ENCODE results near the gene SERPIND1.

SERPIND1 gene

GRCh38 chr22:20781272-20781990 lies 7.5 kb downstream of the SERPIND1 start:
- H3K4me3 ChIP-seq (ENCODE audit: low read depth, low read length), result no peak overlapping the region
- no peak for TF ChIP-seq ZNF169 (tag by site-specific recombination; IDR thresholded peaks at IDR 0.05)
- no peak for TF ChIP-seq ZNF48 (tag by site-specific recombination; IDR thresholded peaks at IDR 0.05)
- TF ChIP-seq ZXDB (tag by site-specific recombination; IDR thresholded peaks at IDR 0.05), result no peak
- no peak for TF ChIP-seq ZNF76 (tag by site-specific recombination; IDR thresholded peaks at IDR 0.05; ENCODE audit: borderline replicate concordance, low read depth)
- TF ChIP-seq, protein P1, sequence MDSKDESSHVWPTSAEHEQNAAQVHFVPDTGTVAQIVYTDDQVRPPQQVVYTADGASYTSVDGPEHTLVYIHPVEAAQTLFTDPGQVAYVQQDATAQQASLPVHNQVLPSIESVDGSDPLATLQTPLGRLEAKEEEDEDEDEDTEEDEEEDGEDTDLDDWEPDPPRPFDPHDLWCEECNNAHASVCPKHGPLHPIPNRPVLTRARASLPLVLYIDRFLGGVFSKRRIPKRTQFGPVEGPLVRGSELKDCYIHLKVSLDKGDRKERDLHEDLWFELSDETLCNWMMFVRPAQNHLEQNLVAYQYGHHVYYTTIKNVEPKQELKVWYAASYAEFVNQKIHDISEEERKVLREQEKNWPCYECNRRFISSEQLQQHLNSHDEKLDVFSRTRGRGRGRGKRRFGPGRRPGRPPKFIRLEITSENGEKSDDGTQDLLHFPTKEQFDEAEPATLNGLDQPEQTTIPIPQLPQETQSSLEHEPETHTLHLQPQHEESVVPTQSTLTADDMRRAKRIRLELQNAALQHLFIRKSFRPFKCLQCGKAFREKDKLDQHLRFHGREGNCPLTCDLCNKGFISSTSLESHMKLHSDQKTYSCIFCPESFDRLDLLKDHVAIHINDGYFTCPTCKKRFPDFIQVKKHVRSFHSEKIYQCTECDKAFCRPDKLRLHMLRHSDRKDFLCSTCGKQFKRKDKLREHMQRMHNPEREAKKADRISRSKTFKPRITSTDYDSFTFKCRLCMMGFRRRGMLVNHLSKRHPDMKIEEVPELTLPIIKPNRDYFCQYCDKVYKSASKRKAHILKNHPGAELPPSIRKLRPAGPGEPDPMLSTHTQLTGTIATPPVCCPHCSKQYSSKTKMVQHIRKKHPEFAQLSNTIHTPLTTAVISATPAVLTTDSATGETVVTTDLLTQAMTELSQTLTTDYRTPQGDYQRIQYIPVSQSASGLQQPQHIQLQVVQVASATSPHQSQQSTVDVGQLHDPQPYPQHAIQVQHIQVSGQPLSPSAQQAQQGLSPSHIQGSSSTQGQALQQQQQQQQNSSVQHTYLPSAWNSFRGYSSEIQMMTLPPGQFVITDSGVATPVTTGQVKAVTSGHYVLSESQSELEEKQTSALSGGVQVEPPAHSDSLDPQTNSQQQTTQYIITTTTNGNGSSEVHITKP (tag by site-specific recombination; IDR thresholded peaks at IDR 0.05), result no peak
- TF ChIP-seq GLI2 (tag by site-specific recombination; IDR thresholded peaks at IDR 0.05; ENCODE audit: borderline replicate concordance, low read depth), result no peak
- TF ChIP-seq, protein P2, sequence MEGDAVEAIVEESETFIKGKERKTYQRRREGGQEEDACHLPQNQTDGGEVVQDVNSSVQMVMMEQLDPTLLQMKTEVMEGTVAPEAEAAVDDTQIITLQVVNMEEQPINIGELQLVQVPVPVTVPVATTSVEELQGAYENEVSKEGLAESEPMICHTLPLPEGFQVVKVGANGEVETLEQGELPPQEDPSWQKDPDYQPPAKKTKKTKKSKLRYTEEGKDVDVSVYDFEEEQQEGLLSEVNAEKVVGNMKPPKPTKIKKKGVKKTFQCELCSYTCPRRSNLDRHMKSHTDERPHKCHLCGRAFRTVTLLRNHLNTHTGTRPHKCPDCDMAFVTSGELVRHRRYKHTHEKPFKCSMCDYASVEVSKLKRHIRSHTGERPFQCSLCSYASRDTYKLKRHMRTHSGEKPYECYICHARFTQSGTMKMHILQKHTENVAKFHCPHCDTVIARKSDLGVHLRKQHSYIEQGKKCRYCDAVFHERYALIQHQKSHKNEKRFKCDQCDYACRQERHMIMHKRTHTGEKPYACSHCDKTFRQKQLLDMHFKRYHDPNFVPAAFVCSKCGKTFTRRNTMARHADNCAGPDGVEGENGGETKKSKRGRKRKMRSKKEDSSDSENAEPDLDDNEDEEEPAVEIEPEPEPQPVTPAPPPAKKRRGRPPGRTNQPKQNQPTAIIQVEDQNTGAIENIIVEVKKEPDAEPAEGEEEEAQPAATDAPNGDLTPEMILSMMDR (tag by site-specific recombination; IDR thresholded peaks at IDR 0.05), result no peak
- no peak for TF ChIP-seq ZNF335 (tag by site-specific recombination; conservative IDR thresholded peaks at IDR 0.05)
- no peak for TF ChIP-seq BCL11A (tag by site-specific recombination; IDR thresholded peaks at IDR 0.05; ENCODE audit: low read depth)
- no peak for TF ChIP-seq KLF8 (tag by site-specific recombination; IDR thresholded peaks at IDR 0.05)
- no peak for TF ChIP-seq INSM2 (tag by site-specific recombination; IDR thresholded peaks at IDR 0.05)
- no peak for TF ChIP-seq ZNF350 (tag by site-specific recombination; IDR thresholded peaks at IDR 0.05)
- peaks cover 0 to 33% of the 10 kb centered on the region in 2 experiments; a peak in 1 of 3 replicates for H3K36me3 ChIP-seq (ENCODE audit: control insufficient read depth in 2 of 2, insufficient read depth in 1 of 2, low read length in 2 of 2)
- H3K9me3 ChIP-seq (ENCODE audit: control insufficient read depth, insufficient read depth, low read depth, low read length), result no peaks in the 10 kb centered on the region
- POLR2A ChIA-PET, result interaction anchor here (0.6 kb wide), 1 partner anchor 34 kb away, joined by 3 read pairs; no protein-coding TSS in a partner anchor
- no peaks in the 10 kb centered on the region for H3K4me1 ChIP-seq (ENCODE audit: control insufficient read depth, insufficient read depth, low read length)
- CTCF ChIA-PET, result interaction anchor here (0.6 to 2.4 kb wide), 5 partner anchors 9 to 104 kb away, joined by 3 to 9 read pairs (median 5); no protein-coding TSS in a partner anchor
- no peak overlapping the region for H3K27ac ChIP-seq (ENCODE audit: extremely low read depth, low read depth, low read length)

GRCh38 chr22:20782083-20782482 lies 8.2 kb downstream of the SERPIND1 start:
- POLR2A ChIA-PET, result interaction anchor here (0.6 kb wide), 1 partner anchor 33 kb away, joined by 3 read pairs; no protein-coding TSS in a partner anchor
- H3K36me3 ChIP-seq (ENCODE audit: control insufficient read depth in 2 of 2, insufficient read depth in 1 of 2, low read length in 2 of 2), result peaks cover 0 to 35% of the 10 kb centered on the region in 2 experiments; a peak in 1 of 3 replicates
- CTCF ChIA-PET, result interaction anchor here (2.5 to 2.9 kb wide), 2 partner anchors 25 to 39 kb away, joined by 8 to 15 read pairs; no protein-coding TSS in a partner anchor

More at GRCh38 chr22:20782083-20782482, 8.2 kb downstream of the SERPIND1 start:
- TF ChIP-seq, protein P3, sequence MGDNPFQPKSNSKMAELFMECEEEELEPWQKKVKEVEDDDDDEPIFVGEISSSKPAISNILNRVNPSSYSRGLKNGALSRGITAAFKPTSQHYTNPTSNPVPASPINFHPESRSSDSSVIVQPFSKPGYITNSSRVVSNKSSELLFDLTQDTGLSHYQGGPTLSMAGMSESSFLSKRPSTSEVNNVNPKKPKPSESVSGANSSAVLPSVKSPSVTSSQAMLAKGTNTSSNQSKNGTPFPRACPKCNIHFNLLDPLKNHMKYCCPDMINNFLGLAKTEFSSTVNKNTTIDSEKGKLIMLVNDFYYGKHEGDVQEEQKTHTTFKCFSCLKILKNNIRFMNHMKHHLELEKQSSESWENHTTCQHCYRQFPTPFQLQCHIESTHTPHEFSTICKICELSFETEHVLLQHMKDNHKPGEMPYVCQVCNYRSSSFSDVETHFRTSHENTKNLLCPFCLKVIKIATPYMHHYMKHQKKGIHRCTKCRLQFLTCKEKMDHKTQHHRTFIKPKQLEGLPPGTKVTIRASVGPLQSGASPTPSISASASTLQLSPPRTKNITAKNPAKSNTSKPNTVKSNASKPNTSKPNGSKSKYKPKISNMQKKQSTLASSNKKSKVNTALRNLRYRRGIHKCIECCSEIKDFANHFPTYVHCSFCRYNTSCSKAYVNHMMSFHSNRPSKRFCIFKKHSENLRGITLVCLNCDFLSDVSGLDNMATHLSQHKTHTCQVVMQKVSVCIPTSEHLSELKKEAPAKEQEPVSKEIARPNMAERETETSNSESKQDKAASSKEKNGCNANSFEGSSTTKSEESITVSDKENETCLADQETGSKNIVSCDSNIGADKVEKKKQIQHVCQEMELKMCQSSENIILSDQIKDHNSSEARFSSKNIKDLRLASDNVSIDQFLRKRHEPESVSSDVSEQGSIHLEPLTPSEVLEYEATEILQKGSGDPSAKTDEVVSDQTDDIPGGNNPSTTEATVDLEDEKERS (tag by site-specific recombination; IDR thresholded peaks at IDR 0.05), result no peak
- TF ChIP-seq SP3 (tag by site-specific recombination; IDR thresholded peaks at IDR 0.05) (no peak), ZBTB21 (tag by site-specific recombination; IDR thresholded peaks at IDR 0.05) (no peak)
- no peaks in the 10 kb centered on the region for H3K9me3 ChIP-seq (ENCODE audit: control insufficient read depth, insufficient read depth, low read depth, low read length)
- no peak overlapping the region for H3K4me3 ChIP-seq (ENCODE audit: low read depth, low read length)
- H3K27ac ChIP-seq (ENCODE audit: extremely low read depth, low read depth, low read length), result no peak overlapping the region
- H3K4me1 ChIP-seq (ENCODE audit: control insufficient read depth, insufficient read depth, low read length), result no peaks in the 10 kb centered on the region

Measured in HEK293 (cell line).